Fibroblast of skin of right biceps (primary cell): ENCODE results near the gene UST.
A peak's percentile ranks its signal among the peaks of the same experiment; 100 is the strongest.
"Not testable (repeated sequence)": the region's sequence is repeated elsewhere in the genome, so short reads cannot be mapped to it uniquely, and the experiment has no call there.

Experiments
- DNase-seq: peaks from one replicate; pipeline ENCODE4 v3.0.0-alpha.2; 2013

Gene UST

DNA sequence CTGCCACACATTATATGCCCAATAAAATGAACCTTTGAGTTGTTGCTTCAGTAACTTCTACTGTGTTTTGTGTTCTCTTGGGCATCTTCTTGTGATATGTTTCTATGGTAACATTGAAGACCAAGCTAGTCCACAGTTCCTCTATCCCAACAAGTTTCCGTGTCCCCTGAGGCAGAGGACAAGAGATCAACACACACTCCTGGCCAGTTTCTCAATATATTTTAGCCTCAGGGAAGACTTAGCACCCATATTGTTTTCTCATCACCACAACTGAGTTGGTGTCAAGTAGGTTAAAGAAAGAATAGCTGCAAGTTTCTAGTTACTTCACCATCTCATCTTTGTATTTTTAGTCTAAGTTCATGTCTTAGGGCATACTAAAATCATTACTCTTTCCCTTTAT, 277.5 kb downstream of the UST start:
- DNase-seq = no peak

DNA sequence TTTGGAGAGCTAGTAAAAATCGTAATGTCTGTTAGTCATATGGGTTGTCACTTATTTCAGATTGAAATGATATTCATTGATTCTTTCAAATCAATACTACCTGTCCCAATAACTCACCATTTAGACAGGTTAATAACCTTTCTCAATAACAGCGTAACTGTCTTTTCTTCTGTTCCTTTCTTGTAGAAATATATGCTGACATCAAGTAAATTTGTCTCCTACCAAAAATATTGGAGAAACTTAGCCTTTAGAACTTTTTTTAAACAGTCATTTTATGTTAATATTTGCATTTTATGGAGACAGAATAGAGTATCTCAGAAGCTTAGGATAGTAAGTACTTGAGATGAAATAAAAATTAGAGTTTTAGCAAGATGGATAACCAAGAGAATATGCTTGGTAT, 278.2 kb downstream of the UST start:
- DNase-seq = no peak

DNA sequence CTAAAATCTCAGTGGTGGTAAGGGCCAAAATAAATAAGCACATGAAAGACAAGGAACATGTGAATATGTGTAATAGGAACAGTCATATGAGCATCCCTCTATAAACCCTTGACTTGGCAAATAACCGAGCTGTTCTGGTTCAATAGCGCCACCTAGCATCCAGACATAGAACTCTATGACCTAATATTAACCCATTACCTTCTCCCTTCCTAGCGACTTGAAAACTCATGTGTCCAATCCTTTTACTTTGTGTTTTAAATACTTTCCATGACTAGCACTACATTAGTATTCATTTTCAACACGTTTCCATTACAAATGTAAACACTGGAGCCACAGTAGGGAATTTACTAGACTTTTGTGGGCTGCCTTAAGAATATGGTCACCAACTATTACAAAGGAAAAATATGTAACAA, 279.7 kb downstream of the UST start:
- DNase-seq = peak; percentile 93

DNA sequence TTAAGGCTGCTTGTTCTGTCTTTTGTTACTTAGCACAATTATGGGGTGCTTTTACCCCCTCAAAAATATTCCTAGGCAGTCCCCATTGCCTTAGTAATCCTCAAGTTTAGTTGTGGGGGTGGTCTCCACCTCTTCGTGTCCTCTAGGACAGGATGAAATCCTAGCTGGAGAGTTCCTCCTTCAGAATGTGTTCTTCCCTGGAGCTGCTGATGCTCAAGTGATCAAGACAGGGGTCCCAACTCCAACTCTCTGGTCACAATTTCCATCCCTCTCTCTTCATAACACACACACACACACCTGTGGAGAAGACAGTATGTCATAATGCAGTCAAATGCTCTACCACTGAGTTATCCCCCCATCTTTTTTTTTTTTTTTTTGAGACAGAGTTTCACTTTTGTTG, 280.7 kb downstream of the UST start:
- DNase-seq = no peak

DNA sequence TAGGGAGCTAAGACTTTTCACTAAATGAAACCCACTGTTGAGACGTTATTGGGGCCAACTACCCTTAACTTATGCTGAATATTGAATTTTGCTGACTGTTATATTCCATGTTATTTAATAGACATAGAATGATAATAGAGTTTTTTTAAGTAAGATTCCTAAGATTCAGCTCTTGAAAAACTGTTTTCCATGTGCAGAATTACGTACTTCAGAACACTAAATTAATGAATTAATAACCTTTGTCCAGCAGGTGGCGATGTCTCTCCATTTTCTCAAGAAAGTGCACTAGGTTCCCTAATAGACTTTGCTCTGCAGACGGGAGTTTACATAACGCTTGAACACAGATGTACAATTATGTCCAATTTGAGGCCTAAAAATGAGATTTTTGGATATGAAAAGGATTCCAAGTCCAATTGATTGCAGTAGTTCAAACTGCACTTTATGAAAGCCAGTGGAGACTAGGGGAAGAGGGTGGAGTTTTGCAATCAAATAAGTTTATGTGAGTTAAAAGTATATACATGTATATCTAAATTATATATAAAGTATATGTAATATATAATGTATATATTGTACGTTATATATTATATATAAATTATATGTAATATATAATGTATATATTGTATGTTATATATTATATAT, 282.1 kb downstream of the UST start:
- DNase-seq = peak; percentile 87

DNA sequence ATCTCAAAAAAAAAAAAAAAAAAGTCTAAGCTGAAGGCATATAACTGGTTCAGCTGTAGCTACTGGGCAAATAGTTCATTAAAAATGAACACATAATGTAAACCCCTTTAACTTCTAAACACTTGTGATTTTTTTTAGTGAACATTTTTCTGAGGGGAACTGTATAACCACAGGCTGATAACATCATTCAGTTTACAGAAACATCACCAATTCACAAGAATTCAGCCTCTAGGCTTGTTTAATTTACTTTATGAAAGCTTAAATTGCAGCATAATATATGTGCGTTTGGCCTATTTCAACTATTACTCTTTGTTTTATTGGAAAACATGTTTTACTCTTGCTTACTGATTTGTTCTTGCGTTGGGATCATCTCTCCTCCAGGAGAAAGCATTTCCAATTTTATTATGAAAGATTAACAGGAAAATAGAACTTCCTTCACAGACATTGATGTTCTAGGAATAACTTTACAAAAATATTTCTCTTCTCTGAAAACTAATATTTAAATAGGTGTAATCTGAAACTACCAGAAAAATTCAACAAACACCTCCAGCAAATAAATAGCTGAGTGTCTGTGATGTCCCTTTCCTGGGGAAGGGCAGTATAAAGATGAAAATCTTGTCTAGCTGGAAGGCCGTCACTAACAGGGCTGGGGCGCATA, 284.5 kb downstream of the UST start:
- no peak for DNase-seq

DNA sequence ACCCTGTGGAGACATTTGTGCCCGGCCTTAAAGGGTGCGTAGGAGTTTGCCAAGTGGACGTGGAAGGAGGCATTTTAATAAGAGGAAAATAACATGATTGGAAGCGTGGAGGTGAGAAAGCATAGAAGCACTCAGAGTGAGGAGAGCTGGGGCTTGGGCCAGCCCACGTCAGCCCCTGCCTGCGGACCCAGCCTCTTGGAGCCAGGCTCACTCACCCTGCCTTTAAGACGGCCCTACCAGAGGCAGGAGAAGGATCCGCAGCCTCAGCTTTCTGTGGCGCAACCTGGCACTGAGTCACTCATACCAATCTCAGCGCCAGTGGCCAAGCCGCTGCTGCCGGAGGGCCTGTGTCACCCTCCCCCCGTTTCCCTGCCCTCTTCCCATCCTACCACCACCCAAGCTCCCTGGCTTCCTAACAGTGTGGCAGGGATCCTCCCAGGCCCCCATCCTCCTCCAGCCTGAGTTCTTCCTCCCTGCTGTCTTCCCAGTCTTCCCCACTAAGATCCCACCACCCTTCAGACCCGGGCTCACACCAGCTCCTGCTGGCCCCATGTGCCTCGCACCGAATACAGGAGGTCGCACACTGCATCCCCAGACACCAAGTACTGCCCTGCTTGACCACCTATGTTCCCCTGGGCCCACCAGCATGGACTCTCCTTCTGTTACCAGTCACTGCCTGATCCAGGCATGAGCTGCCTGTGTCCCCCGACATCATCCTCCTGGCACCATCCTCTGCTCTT, 285.2 kb downstream of the UST start:
- DNase-seq = peak; percentile 92

DNA sequence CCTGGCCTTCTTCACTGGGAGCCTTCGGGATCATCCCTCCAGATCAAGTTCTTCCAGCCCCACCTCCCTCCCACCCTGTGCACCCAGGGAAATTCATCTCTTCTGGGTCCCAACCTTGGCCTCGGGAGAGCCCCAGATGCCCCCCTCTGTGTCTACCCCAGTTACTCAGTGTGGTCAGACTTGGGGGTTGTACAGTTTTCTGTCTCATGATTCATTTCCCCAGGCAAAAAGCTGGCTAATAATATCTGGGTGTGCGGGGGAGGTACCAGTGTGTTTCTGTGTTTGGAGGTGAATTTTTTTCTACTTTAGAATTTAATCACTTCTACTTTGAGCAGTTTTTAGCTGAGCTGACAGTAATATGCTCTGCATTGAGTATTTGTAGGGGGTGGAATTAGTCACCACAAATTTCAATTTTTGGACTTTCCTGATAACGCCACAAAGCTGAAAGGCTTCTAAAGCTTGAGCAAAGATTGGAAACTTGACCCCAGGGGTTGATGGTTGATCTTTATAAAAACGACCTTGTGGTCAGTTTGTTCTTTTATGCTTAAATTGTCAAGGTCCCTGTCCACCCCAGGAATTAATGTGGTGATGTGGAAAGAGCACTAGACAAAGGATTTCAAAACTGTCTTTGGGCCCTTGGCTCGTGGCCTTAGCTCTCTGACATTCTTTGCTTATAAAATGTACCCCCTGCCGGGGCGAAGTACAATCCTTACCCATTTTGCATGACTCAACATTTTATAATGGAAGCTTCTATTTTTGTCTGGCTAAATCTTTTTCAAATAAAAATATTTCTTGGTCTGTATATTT, 286.0 kb downstream of the UST start:
- peak; percentile 98 for DNase-seq

DNA sequence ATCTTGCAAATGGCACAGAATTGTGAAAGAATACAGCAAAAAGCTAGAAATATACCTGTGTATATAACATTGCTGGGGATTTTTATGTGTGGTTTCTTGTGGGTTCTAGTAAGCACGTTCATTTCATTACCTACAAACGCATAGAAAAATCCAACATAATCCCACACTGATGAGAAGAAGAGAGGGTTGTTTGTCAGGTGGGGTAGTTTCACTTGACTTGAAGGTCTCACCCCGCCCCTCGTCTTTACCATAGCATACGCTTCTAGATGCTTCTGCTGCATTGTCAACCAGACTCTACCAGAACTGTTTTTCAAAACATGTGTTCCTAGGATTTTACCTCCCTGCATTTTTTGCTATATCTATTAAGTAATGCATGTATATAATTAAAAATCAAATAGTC, 286.6 kb downstream of the UST start:
- DNase-seq = no peak

DNA sequence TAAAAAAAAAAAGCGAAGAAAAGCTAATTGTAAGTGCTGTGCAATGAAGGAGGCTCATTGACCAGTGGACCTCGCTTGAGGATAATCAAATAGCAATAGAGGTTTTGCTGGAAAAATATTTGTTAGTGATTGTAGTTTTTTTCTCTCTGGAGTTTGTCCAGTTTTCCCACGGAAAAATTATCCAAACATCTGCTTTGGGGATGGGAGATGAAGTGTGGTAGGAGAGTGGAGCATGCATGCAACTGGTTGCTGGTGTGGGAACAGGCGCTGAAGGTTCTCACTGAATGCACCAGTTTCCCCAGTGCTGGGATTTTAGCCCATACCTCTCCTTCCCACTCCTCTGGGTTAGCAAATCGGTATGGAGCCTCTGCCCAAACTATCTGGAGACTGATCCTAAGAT, 288.9 kb downstream of the UST start:
- DNase-seq = no peak

DNA sequence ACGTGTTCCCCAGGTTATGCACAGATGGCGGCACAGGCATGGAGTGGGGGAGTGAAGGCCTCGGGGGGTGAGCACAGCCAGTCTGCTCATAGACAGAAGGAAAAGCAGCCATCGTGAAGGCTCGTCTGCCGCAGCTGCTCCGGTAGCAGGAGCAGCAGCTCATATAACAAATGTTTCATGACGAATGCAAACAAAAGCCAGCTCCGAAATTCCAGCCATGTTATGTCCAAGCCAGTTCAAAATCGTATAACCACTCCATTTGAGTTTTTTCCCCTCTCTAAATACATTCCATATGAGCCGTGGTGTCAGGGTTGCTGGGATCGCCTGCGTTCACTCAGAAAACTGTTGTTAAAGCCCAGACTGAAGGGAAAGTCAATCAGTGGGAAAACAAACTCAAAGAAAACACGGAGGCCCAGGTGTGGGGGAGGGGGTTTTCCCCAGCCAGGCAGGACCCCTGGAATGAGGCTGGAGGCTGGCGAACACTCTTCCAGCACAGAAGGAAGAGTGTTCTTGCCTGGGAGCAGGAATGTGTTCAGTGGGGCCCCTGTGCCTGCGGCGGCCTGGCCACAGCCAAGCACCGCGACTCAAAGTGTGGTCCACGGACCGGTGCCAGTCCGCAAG, 290.3 kb downstream of the UST start:
- DNase-seq = peak; percentile 75

DNA sequence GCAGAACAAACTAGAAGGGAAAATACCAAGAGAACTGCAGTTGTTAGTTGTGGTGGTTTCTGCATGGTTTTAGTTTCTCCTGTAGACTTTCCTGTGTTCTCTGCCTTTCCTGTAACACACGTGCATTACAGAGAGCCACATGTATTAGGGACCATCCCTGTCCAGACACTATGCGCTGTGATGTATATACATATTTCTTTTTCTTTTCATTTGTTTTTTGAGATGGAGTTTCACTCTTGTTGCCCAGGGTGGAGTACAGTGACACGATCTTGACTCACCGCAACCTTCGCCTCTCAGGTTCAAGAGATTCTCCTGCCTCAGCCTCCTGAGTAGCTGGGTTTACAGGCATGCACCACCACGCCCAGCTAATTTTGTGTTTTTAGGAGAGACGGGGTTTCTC, 292.2 kb downstream of the UST start:
- not testable (repeated sequence) for DNase-seq

DNA sequence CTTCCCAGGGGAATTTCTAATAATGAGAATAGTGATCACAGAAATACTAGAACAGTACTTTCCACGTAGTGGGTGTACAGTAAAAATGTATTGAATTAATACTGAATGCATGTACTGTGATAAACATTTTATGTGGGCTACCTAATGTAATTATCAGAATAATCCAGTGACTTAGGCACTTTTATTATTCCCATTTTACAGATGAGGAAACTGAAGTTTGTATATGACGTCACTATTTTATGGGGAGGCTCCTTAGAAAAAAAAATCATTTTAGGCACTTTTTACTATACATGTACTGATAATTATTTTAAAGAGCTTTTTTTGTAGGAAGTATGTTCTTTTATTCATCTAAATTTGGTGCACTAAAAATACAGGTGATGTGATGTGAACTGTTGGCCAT, 295.1 kb downstream of the UST start:
- no peak for DNase-seq

DNA sequence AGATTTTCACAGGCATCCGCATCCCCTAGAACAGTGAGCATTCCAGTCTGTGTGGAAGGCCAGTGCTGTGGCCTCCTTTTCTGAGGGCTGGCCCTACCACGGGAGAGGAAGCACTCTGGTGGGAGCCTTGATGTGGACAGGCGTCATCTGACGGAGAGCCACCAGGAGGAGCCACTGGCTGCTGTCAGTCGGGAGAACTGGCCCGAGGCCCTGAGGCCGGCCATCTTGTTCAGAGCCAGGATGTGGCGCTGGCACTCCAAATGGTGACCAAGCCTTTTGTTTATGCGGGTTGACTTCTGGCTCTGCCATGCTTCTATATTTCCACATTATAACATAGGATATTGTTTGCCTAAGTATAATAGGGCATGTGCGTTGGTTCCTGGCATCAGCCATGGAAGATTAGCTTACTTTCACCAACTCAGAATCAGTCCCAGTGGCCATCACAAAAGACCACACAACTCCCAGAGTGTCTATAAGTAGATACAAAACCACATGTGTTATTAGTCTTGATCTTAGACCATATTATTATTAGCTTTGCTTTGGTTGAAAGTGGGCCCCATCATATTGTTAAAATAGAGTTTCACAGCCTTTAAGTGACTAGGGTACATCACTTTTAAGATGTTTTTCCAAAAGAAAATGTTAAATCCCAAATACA, 296.8 kb downstream of the UST start:
- DNase-seq = no peak

DNA sequence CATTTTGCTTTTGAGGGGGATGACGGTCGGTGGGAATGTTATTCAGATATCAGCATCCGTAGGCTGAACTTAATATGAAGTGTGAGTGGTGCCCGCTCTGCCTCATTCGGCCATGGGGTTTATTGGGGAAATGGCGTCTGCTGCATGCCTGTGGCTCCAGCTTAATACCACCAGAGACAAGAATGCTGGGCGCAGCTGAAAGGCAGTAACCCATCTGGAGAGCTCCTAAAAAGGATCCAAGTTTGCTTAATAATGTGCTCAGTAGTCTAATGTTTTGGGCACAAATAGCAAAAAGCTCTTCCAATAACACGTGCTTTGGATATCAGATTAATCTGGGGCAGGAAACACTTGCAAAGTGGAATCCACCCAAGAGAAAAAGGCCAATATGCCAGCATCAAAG, 297.7 kb downstream of the UST start:
- no peak for DNase-seq

DNA sequence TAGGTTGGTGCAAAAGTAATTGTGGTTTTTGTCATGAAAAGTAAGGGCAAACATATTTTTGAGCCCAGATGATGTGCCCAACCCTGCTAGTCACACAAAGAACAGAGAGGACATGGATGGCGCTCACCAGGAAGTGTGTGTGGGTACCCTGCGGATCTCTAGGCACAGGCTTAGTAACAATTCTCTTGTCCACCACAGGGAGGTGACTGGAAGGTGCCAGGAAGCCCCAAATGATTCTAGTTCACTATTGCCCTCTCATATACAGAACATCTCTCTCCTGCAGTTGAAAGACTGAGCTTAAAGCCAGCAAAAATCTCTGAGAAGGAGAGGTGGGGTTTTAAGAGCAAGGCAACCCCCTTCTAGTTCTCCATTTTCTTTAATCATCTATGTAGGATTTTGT, 298.6 kb downstream of the UST start:
- no peak for DNase-seq

DNA sequence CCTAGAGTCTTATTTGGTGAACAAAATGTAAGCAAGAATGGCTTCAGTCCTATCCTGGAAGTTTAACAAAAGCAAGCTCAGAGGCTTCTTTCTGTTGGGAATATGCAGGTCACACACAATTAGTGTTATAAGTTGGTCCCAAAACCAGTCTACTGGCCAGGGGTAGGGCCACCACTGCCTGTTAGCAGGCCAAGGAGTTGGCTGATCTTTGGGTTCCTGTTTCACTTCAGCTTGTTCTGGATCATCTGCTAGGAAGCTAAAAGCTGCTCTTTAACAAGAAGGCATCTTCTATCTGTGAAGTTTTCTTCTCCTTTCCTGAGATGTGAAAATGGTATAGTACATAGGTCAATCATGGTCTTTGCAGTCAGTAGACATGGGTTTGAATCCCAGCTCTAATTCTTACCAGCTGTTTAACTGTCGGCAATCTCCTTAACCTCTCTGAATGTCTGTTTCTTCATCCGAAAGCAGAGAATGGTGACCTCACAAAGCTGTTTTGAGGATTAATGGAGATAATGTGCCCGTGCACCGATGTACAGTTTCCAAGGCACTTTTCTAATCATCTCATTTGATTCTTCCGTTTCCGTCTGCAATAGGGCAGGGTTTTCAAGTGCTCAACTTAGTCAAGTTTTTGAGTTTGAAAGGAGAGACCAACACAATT, 299.5 kb downstream of the UST start:
- DNase-seq = no peak

DNA sequence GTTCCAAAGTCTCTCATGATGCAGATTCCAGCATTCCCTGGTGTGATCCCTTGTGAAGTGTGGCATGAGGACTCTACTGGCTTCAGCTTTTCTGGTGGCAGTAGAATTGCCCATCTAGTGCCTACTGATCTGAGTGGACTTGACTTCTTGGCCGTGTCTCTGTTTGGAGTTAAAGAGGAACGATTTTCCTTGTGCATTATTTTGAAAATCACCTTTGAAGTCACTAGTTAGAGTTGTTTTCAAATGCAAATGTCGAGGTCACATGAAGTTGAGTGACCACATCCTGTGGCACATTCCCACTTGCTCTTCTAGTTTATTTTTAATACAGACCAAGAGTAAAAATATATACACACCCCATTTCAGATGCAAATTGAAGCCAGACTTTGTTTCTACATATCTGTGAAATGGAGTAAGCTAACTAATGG, 300.0 kb downstream of the UST start:
- DNase-seq = peak; percentile 51

DNA sequence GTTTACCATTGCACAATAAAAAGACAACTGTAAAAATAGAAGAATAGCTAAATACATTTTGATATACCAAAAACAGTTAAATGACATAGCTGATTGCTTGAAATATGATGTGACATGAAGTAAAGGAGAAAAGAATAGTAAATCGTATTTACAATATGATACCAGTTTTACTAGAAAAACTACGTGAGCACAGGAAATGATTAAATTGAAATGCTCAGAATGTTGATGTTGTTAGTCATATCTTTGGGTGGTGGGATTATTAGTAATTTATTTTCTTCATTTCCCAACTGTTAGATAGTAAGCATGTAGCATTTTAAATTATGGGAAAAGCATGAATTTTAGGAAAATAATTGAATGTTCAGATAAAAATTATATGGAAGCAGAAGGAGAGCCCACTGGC, 302.4 kb downstream of the UST start:
- peak; percentile 57 for DNase-seq

DNA sequence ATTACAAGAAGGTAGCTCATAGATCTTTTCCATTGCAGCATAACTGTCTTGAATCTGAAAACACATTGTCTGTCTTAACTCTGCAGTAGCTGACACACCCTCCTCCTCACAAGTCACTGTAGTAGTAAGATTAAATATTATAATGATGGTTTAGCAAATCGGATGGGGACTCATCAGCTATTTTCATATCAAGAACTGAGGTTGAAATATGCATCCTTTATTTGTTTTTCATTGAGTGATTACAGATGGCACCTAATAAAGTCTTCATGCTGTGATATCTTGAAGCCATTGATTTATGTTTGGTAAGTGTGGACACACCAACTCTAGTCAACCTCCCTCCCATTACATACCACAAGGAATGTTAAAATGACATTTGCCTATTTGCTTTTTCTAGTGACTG, 303.3 kb downstream of the UST start:
- peak; percentile 70 for DNase-seq

DNA sequence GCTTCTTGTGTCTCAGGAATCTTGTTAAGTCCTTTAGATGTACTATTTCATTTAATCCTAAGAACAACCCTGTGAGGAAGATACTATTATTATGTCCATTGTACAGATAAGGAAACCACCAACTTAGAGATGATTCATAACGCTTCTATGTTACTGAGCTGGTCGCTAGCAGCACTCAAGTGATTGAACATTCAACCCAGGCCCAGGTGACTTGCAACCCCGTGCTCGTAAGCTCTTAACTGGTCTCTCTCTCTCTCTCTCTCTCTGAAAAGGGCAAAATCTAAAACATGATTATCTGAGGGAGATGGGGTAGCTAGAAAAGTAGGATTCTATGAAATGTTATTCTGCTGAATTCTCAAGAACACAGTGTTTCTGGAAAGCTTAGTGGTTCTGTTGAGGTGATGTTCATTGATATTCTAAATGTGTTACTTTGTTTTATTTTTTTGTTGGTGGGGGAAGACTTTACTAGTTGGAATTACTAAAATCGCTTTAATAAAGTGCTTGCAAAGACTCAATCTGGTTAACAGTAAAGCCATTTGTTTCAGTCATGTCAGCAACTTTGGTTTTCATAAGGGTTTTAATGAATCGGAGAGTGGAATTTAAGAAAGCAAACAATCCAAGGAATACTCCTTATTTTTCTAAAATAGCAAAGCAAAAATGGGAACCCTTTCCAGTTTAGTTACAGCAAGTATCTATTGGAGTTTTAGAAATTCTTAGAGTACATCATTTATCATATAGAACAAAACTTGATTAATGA, 305.7 kb downstream of the UST start:
- DNase-seq = no peak
